ENCODE data around the gene C9orf43.

DNA sequence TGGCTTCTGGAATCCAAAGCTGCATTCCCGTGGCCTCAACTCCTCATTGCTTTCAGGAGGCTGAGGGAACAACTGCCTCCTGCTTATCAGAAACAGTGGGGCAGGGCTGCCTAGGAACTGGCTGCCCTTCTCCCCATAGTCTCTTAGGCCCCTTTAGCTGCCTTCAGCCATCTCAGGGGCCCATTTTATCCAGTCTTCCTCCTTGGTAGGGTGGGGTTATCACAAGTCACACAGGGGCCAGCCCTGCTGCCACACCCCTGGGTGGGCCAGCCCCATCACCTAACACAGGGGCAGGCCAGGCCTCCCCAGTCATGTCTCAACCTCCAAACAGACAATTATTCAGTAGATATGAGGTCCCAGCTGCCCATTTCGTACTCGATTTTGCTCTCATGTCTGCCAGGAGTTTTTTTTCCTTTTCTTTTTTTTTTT lies 13.3 kb upstream of the C9orf43 start:
- TF ChIP-seq, protein P1, sequence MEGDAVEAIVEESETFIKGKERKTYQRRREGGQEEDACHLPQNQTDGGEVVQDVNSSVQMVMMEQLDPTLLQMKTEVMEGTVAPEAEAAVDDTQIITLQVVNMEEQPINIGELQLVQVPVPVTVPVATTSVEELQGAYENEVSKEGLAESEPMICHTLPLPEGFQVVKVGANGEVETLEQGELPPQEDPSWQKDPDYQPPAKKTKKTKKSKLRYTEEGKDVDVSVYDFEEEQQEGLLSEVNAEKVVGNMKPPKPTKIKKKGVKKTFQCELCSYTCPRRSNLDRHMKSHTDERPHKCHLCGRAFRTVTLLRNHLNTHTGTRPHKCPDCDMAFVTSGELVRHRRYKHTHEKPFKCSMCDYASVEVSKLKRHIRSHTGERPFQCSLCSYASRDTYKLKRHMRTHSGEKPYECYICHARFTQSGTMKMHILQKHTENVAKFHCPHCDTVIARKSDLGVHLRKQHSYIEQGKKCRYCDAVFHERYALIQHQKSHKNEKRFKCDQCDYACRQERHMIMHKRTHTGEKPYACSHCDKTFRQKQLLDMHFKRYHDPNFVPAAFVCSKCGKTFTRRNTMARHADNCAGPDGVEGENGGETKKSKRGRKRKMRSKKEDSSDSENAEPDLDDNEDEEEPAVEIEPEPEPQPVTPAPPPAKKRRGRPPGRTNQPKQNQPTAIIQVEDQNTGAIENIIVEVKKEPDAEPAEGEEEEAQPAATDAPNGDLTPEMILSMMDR (IDR thresholded peaks at IDR 0.05): no peak
- no peak for TF ChIP-seq EP300 (IDR thresholded peaks at IDR 0.05)
- no peak for TF ChIP-seq POLR2AphosphoS5 (IDR thresholded peaks at IDR 0.05)

Data from sigmoid colon (tissue), 4 donors.